GM12874 (cell line): ENCODE data around the gene DPEP2.
"Not testable (repeated sequence)": the region's sequence is repeated elsewhere in the genome, so short reads cannot be mapped to it uniquely, and the experiment has no call there.

Experiments used
- CTCF ChIP-seq: IDR thresholded peaks from 2 replicates; pipeline ENCODE4 v1.5.1; 2011; ENCODE audit warnings: low read depth, mild to moderate bottlenecking, control low read depth, low read length, moderate library complexity; ENCODE audit not compliant: insufficient read depth

DPEP2 gene

GRCh38 chr16:67998779-67999688 lies at the start of gene DPEP2:
TSS of gene DPEP2 (minus strand) at chr16:67999484. CDS start at chr16:67993212, 6,272 bp downstream.
- TF ChIP-seq CTCF: not testable (repeated sequence)

GRCh38 chr16:68047987-68048386 lies 48.7 kb upstream of the DPEP2 start:
- TF ChIP-seq CTCF: no peak

GRCh38 chr16:68046106-68046505 lies 46.8 kb upstream of the DPEP2 start:
- no peak for TF ChIP-seq CTCF

GRCh38 chr16:68041783-68042182 lies 42.5 kb upstream of the DPEP2 start:
- TF ChIP-seq CTCF: no peak

- TF ChIP-seq CTCF: peak; percentile 85
These were observed 41.4 kb upstream of the DPEP2 start for GRCh38 chr16:68040506-68041288.

- no peak for TF ChIP-seq CTCF
These were observed 38.7 kb upstream of the DPEP2 start for GRCh38 chr16:68037841-68038597.

GRCh38 chr16:68035227-68035626 lies 35.9 kb upstream of the DPEP2 start:
- no peak for TF ChIP-seq CTCF
